Lower leg skin (tissue), 4 donors: ENCODE measurements around the gene ZFYVE28. TPM values are rescaled to one million over a fixed set of nuclear protein-coding genes. Genes with fewer than 3 reads are reported as not detected.

ENCODE experiments used
- DNase-seq, 2 donors: peaks; one replicate each; pipeline ENCODE4 v3.0.0-alpha.2; 2019; ENCODE audit warnings: low spot score in 2 of 2
- H3K4me3 ChIP-seq: fragments of 200-600 bp; sonication (generic); 2 replicates; pipeline ENCODE4 v1.5.1; 2017; ENCODE audit warnings: mild to moderate bottlenecking, low read depth; ENCODE audit not compliant: poor library complexity, severe bottlenecking
- CTCF ChIP-seq, 3 donors: fragments of 450-650 bp; IDR thresholded peaks; one replicate each; pipeline ENCODE4 v1.5.1; 2016; ENCODE audit warnings: antibody characterized with exemption in 3 of 3, mild to moderate bottlenecking in 3 of 3, moderate library complexity in 2 of 3
- POLR2A ChIP-seq, 2 donors: fragments of 450-650 bp; IDR thresholded peaks; one replicate each; pipeline ENCODE4 v1.6.1; 2016 to 2017; ENCODE audit warnings: antibody characterized with exemption in 2 of 2, mild to moderate bottlenecking in 1 of 2, moderate library complexity in 1 of 2
- WGBS, 2 donors: methylation state at CpG; one replicate each; pipeline ENCODE4 v1.1.5; 2018; 5-methylcytosine and 5-hydroxymethylcytosine counted together
- intact Hi-C: fragments of 100-400 bp; cut with DNase I; formaldehyde crosslinking; loops from one replicate; pipeline ENCODE4 v1.15.0; 2023; ENCODE audit warnings: low total_unique reads
- total RNA-seq, 4 donors: library from RNA; depleted of rRNA; stranded (reverse); fragments of >200 nt; gene quantifications; one replicate each; pipeline ENCODE4 v1.1.0, GENCODE V29; 2016

ZFYVE28 gene
- total RNA-seq, 4 donors from 2014 or later, result 5.0 to 12.8 (median 9.9) TPM

- no peak for DNase-seq
- intact Hi-C loops, result no loop called here
- H3K4me3 ChIP-seq, result no peak overlapping the region
- TF ChIP-seq POLR2A (IDR thresholded peaks at IDR 0.05) (no peak), CTCF (IDR thresholded peaks at IDR 0.05) (no peak)
- 58 to 60% methylated on average over 9 of the region's 9 CpGs for WGBS, 2 donors
Observed at GRCh38 chr4:2419814-2420213, 1.4 kb upstream of the ZFYVE28 start.

GRCh38 chr4:2418650-2419571 is 466 bp upstream of the ZFYVE28 start, which contains the start of gene CFAP99:
Gene CFAP99 (plus strand): TSS chr4:2418955.
- no peak for TF ChIP-seq CTCF (IDR thresholded peaks at IDR 0.05)
- TF ChIP-seq POLR2A (IDR thresholded peaks at IDR 0.05), result no peak
- intact Hi-C loops, result no loop called here
- WGBS, 2 donors, result 2% methylated on average over 37 to 53 of the region's 94 CpGs
- DNase-seq, result peak; percentile 95 to 99
- H3K4me3 ChIP-seq, result peak within 1 kb of the TSS; percentile 44

- no peak for DNase-seq
- peak overlapping the region; percentile 44 for H3K4me3 ChIP-seq
- intact Hi-C loops, result no loop called here
- TF ChIP-seq CTCF (IDR thresholded peaks at IDR 0.05), result no peak
- no peak for TF ChIP-seq POLR2A (IDR thresholded peaks at IDR 0.05)
- WGBS, 2 donors, result 1 to 4% methylated on average over 14 to 61 of the region's 61 CpGs
Observed at GRCh38 chr4:2417226-2417764, 1.1 kb downstream of the ZFYVE28 start.

- no peak for DNase-seq
- TF ChIP-seq POLR2A (IDR thresholded peaks at IDR 0.05) (no peak), CTCF (IDR thresholded peaks at IDR 0.05) (no peak)
- intact Hi-C loops, result no loop called here
- peak overlapping the region; percentile 44 for H3K4me3 ChIP-seq
- WGBS, 2 donors, result 9 to 25% methylated on average over 24 to 40 of the region's 55 CpGs
Observed at GRCh38 chr4:2416564-2417225, 1.8 kb downstream of the ZFYVE28 start.

- WGBS, 2 donors, result 73 to 75% methylated on average over 17 of the region's 17 CpGs
- H3K4me3 ChIP-seq, result no peak overlapping the region
- no peak for TF ChIP-seq POLR2A (IDR thresholded peaks at IDR 0.05)
- no peak for TF ChIP-seq CTCF (IDR thresholded peaks at IDR 0.05)
- intact Hi-C loops, result no loop called here
- DNase-seq, result no peak
Observed at GRCh38 chr4:2415881-2416563, 2.4 kb downstream of the ZFYVE28 start.
